Karpas-422 (cell line): ENCODE data around the gene COX7B2. TPM values are rescaled to one million over a fixed set of nuclear protein-coding genes. Genes with fewer than 3 reads are reported as not detected.

Experiments used
- DNase-seq: peaks from one replicate; pipeline ENCODE4 v3.0.0-alpha.2; 2015
- H2AFZ ChIP-seq: fragments of 200-600 bp; sonication (generic); 2 replicates; pipeline ENCODE4 v1.6.1; 2014; ENCODE audit warnings: antibody characterized with exemption, low read length, mixed read lengths
- H3K27ac ChIP-seq: fragments of 200-600 bp; sonication (generic); 2 replicates; pipeline ENCODE4 v1.5.1; 2014; ENCODE audit warnings: mild to moderate bottlenecking, low read length, moderate library complexity
- H3K27me3 ChIP-seq: fragments of 200-600 bp; sonication (generic); 2 replicates; pipeline ENCODE4 v1.6.1; 2014; ENCODE audit warnings: low read length, mixed read lengths
- H3K36me3 ChIP-seq: fragments of 200-600 bp; sonication (generic); 2 replicates; pipeline ENCODE4 v1.6.1; 2014; ENCODE audit warnings: low read length, mixed read lengths; ENCODE audit not compliant: insufficient read depth
- H3K4me1 ChIP-seq: fragments of 200-600 bp; sonication (generic); 2 replicates; pipeline ENCODE4 v1.6.1; 2014; ENCODE audit warnings: mild to moderate bottlenecking, low read length, mixed read lengths
- H3K4me2 ChIP-seq: fragments of 200-600 bp; sonication (generic); 2 replicates; pipeline ENCODE4 v1.6.1; 2014; ENCODE audit warnings: low read length, low read depth, mild to moderate bottlenecking; ENCODE audit not compliant: poor library complexity, severe bottlenecking
- H3K4me3 ChIP-seq: fragments of 200-600 bp; sonication (generic); 2 replicates; pipeline ENCODE4 v1.5.1; 2014; ENCODE audit warnings: mild to moderate bottlenecking, antibody characterized with exemption, low read length, mixed read lengths
- H3K79me2 ChIP-seq: fragments of 200-600 bp; sonication (generic); 2 replicates; pipeline ENCODE4 v1.6.1; 2014; ENCODE audit warnings: mild to moderate bottlenecking, low read length, mixed read lengths
- H3K9ac ChIP-seq: fragments of 200-600 bp; sonication (generic); 2 replicates; pipeline ENCODE4 v1.6.0; 2014; ENCODE audit warnings: low read length
- H3K9me2 ChIP-seq: fragments of 200-600 bp; sonication (generic), shearing (Covaris generic); replicated peaks from 2 replicates; pipeline ENCODE4 v1.6.0; 2014; ENCODE audit warnings: mild to moderate bottlenecking, low read length, moderate library complexity; ENCODE audit not compliant: insufficient read depth
- H3K9me3 ChIP-seq: fragments of 300-700, 200-600 bp; sonication (generic); 2 replicates; pipeline ENCODE4 v1.6.1; 2014; ENCODE audit warnings: low read length, mixed read lengths
- H4K20me1 ChIP-seq: fragments of 200-600 bp; sonication (generic); 2 replicates; pipeline ENCODE4 v1.6.1; 2014; ENCODE audit warnings: mild to moderate bottlenecking, antibody characterized with exemption, low read length, low read depth; ENCODE audit not compliant: insufficient read depth
- total RNA-seq: library from RNA; depleted of rRNA; stranded (reverse); fragments of >200 nt; shearing (Covaris generic); gene quantifications from 2 replicates; pipeline ENCODE4 v1.2.3, GENCODE V29; 2014; ENCODE audit warnings: low replicate concordance; rRNA removed

COX7B2 gene
- total RNA-seq, 1 experiment from 2014 or later, result not detected

DNA sequence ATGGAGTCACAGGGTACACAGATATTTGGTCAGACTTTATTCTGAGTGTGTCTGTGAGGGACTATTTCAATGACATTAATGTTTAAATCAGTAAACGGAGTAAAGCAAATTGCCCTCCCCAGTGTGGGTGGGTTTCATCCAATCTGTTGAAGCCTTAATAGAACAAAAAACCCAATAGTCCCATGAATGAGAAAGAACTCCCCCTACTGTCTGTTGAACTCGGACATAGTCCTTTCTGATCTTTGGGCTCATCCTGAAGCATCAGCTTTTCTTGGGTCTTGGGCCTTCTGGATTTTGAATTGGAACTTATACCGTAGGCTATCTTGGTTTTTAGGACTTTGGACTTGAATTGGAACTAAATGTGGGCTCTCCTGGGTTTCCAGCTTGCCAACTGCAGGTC, 193.6 kb downstream of the COX7B2 start:
- H3K27ac ChIP-seq, result no peak overlapping the region
- H4K20me1 ChIP-seq, result no peaks in the 10 kb centered on the region
- H2AFZ ChIP-seq, result no peak overlapping the region
- no peaks in the 10 kb centered on the region for H3K4me1 ChIP-seq
- no peak overlapping the region for H3K9ac ChIP-seq
- H3K4me3 ChIP-seq, result no peak overlapping the region
- H3K9me3 ChIP-seq, result peaks cover 12% of the 10 kb centered on the region
- H3K27me3 ChIP-seq, result no peaks in the 10 kb centered on the region
- no peaks in the 10 kb centered on the region for H3K36me3 ChIP-seq
- H3K9me2 ChIP-seq, result no peaks in the 10 kb centered on the region
- no peak overlapping the region for H3K4me2 ChIP-seq
- no peak for DNase-seq
- no peaks in the 10 kb centered on the region for H3K79me2 ChIP-seq

DNA sequence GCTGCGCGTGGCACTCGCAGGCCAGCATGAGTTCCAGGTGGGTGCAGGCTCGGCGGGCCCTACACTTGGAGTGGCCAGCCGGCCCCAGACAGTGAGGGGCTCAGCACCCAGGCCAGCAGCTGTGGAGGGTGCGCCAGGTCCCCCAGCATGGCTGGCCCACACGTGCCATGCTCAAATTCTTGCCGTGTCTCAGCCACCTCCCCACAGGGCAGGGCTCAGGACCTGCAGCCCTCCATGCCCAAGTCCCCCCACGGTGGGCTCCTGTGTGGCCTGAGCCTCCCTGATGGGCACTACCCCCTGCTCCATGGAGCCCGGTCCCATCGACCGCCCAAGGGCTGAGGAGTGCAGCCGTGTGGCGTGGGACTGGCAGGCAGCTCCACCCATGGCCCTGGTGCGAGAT, 210.2 kb downstream of the COX7B2 start:
- Histone ChIP-seq H3K36me3 (no peaks in the 10 kb centered on the region), H3K27ac (no peak overlapping the region), H3K79me2 (no peaks in the 10 kb centered on the region), H3K4me2 (no peak overlapping the region), H3K27me3 (no peaks in the 10 kb centered on the region), H3K4me3 (no peak overlapping the region), H3K9ac (no peak overlapping the region), H3K4me1 (no peaks in the 10 kb centered on the region), H4K20me1 (no peaks in the 10 kb centered on the region), H3K9me3 (peaks cover 8% of the 10 kb centered on the region; the same call in 1 of the 2 replicates), H2AFZ (no peak overlapping the region), H3K9me2 (no peaks in the 10 kb centered on the region)
- DNase-seq, result no peak

Other genes with a start within 250 kb of the COX7B2 start
- not detected in 2 replicates for gene GABRA4, start 84.3 kb upstream of the COX7B2 start, total RNA-seq
- gene GABRB1, start 122.3 kb upstream of the COX7B2 start, total RNA-seq, result not detected in 2 replicates